GM12878 (cell line): ENCODE data around the gene CCIN. TPM values are rescaled to one million over a fixed set of nuclear protein-coding genes. Genes with fewer than 3 reads are reported as not detected.

Experiments used
- ATAC-seq: fragments of 200-7000 bp; cut with Tn5 transposase; 3 replicates; pipeline ENCODE4 v1.9.1; 2020; ENCODE audit warnings: mild to moderate bottlenecking, moderate library complexity
- BruUV-seq: library from RNA; stranded (reverse); fragments of 400-500 nt; replicated peaks from 2 replicates; lab custom pipeline; 2021; lab: Mats Ljungman, UMichigan
- CTCF ChIA-PET: fragments of 300-600 bp; sonication (Branson Sonifier 250); formaldehyde crosslinking; extraction: SDS; loops from one replicate; lab custom pipeline; 2021; ENCODE audit warnings: inconsistent platforms; lab: Yijun Ruan, JAX
- POLR2A ChIA-PET: fragments of 350-600 bp; formaldehyde crosslinking; extraction: SDS; loops from one replicate; lab custom pipeline; 2021; ENCODE audit warnings: inconsistent platforms; lab: Charles Lee
- RAD21 ChIA-PET: fragments of 300-600 bp; sonication (Branson Sonifier 250); formaldehyde crosslinking; loops from one replicate; lab custom pipeline; 2023; ENCODE audit warnings: antibody characterized with exemption; ENCODE audit not compliant: unreplicated experiment; lab: Charles Lee
- SMC1A ChIA-PET: fragments of 300-600 bp; sonication (Branson Sonifier 250); formaldehyde crosslinking; loops from one replicate; lab custom pipeline; 2023; ENCODE audit not compliant: unreplicated experiment, uncharacterized antibody; lab: Charles Lee
- DNase-seq: peaks from one replicate; pipeline ENCODE4 v3.0.0-alpha.2; 2011; ENCODE audit warnings: low read depth, low spot score
- FAIRE-seq: peaks from 3 replicates; lab custom pipeline; 2011; peaks lifted over from hg19 to GRCh38; lab: Jason Lieb, UNC
- H2AFZ ChIP-seq: 2 replicates; pipeline ENCODE4 v1.6.0; 2011; ENCODE audit warnings: low read depth, low read length, control low read depth; ENCODE audit not compliant: control insufficient read depth
- H3K27ac ChIP-seq: 2 replicates; pipeline ENCODE4 v1.5.1; 2011; ENCODE audit warnings: control low read depth; ENCODE audit not compliant: control insufficient read depth, insufficient read depth
- H3K27me3 ChIP-seq, 2 experiments: replicated peaks in 1 of 2; 2 replicates each; pipeline versions ENCODE4 v1.6.0 to v1.6.1; 2011; ENCODE audit warnings: low read length in 1 of 2; ENCODE audit not compliant: control insufficient read depth in 2 of 2, insufficient read depth in 2 of 2
- H3K36me3 ChIP-seq, 2 experiments: 2 replicates each; pipeline ENCODE4 v1.5.1; 2011; ENCODE audit warnings: low read length in 1 of 2; ENCODE audit not compliant: control insufficient read depth in 2 of 2, insufficient read depth in 2 of 2
- H3K4me1 ChIP-seq: 2 replicates; pipeline ENCODE4 v1.6.1; 2011; ENCODE audit warnings: mild to moderate bottlenecking, low read length, moderate library complexity, mixed read lengths; ENCODE audit not compliant: control insufficient read depth, insufficient read depth
- H3K4me2 ChIP-seq: 2 replicates; pipeline ENCODE4 v1.6.0; 2011; ENCODE audit warnings: control low read depth; ENCODE audit not compliant: control insufficient read depth, insufficient read depth
- H3K4me3 ChIP-seq: fragments of 200-600 bp; sonication (generic); 2 replicates; pipeline ENCODE4 v1.5.1; 2016
- H3K79me2 ChIP-seq: 2 replicates; pipeline ENCODE4 v1.6.0; 2011; ENCODE audit warnings: low read length; ENCODE audit not compliant: control insufficient read depth, insufficient read depth
- H3K9ac ChIP-seq: 2 replicates; pipeline ENCODE4 v1.8.0; 2011; ENCODE audit warnings: low read length, control low read depth, mixed read lengths; ENCODE audit not compliant: control insufficient read depth, insufficient read depth
- H3K9me3 ChIP-seq: replicated peaks from 3 replicates; pipeline ENCODE4 v1.5.1; 2011; ENCODE audit warnings: mild to moderate bottlenecking, low read length; ENCODE audit not compliant: control insufficient read depth, insufficient read depth
- H4K20me1 ChIP-seq: 2 replicates; pipeline ENCODE4 v1.6.0; 2011; ENCODE audit not compliant: control insufficient read depth, insufficient read depth
- CBFB ChIP-seq: IDR thresholded peaks from 2 replicates; pipeline ENCODE4 v1.6.1; 2016; ENCODE audit warnings: antibody characterized with exemption, low read depth
- ETV6 ChIP-seq, 2 experiments: fragments of 450-650 bp in 1 of 2; IDR thresholded peaks in 1 of 2; conservative IDR thresholded peaks in 1 of 2; 2 replicates each; pipeline ENCODE4 v1.6.1; 2014; ENCODE audit warnings: antibody characterized with exemption in 1 of 2, borderline replicate concordance in 1 of 2, low read depth in 1 of 2, mild to moderate bottlenecking in 1 of 2, moderate library complexity in 1 of 2
- FOS ChIP-seq: IDR thresholded peaks from 3 replicates; pipeline ENCODE4 v1.6.1; 2011; ENCODE audit warnings: borderline replicate concordance; ENCODE audit not compliant: insufficient read length; ENCODE audit errors: extremely low read depth
- KLF5 ChIP-seq: fragments of 450-650 bp; IDR thresholded peaks from 2 replicates; pipeline ENCODE4 v1.6.1; 2014; ENCODE audit warnings: mild to moderate bottlenecking; ENCODE audit not compliant: partially characterized antibody
- MYC ChIP-seq: IDR thresholded peaks from 2 replicates; pipeline ENCODE4 v1.6.1; 2011; ENCODE audit warnings: mild to moderate bottlenecking, low read length, moderate library complexity, inconsistent platforms; ENCODE audit not compliant: insufficient read depth, insufficient replicate concordance, insufficient read length, severe bottlenecking
- PAX5 ChIP-seq: IDR thresholded peaks from 2 replicates; pipeline ENCODE4 v1.6.1; 2011; ENCODE audit warnings: low read depth, low read length, borderline replicate concordance
- POLR2A ChIP-seq: IDR thresholded peaks from 2 replicates; pipeline ENCODE4 v1.6.1; 2011; ENCODE audit warnings: low read depth, mild to moderate bottlenecking, low read length
- RAD21 ChIP-seq: IDR thresholded peaks from 2 replicates; pipeline ENCODE4 v1.6.1; 2011; ENCODE audit warnings: mild to moderate bottlenecking, low read depth, low read length, moderate library complexity; ENCODE audit not compliant: insufficient read depth
- RB1 ChIP-seq: fragments of 450-650 bp; formaldehyde crosslinking; IDR thresholded peaks from 2 replicates; pipeline ENCODE4 v1.6.1; 2017; ENCODE audit warnings: mild to moderate bottlenecking, borderline replicate concordance
- SP1 ChIP-seq: IDR thresholded peaks from one replicate; pipeline ENCODE4 v1.6.1; 2011; ENCODE audit warnings: low read depth, low read length
- YBX1 ChIP-seq: fragments of 450-650 bp; IDR thresholded peaks from 2 replicates; pipeline ENCODE4 v1.6.1; 2016; ENCODE audit warnings: antibody characterized with exemption
- YY1 ChIP-seq: IDR thresholded peaks from 2 replicates; pipeline ENCODE4 v1.6.1; 2011; ENCODE audit warnings: low read depth, mild to moderate bottlenecking, low read length
- ZNF217 ChIP-seq: fragments of 450-650 bp; IDR thresholded peaks from 2 replicates; pipeline ENCODE4 v1.6.1; 2017; ENCODE audit warnings: antibody characterized with exemption, mild to moderate bottlenecking
- WGBS: methylation state at CpG from one replicate; pipeline ENCODE4 v1.1.6; 2016; ENCODE audit warnings: low lambda C conversion rate; ENCODE audit not compliant: insufficient replicate concordance, insufficient coverage; ENCODE audit errors: missing lambda C conversion rate; 5-methylcytosine and 5-hydroxymethylcytosine counted together
- in situ Hi-C: fragments of 300-500 bp; cut with MboI; formaldehyde crosslinking; loops from 9 replicates; pipeline ENCODE4 v1.14.3; 2018; ENCODE audit warnings: mixed read lengths
- intact Hi-C: fragments of 100-400 bp; cut with micrococcal nuclease; formaldehyde crosslinking; loops from one replicate; pipeline ENCODE4 v1.14.2; 2022; ENCODE audit not compliant: unreplicated experiment
- polyA plus RNA-seq, 11 experiments: library from polyadenylated mRNA; depleted of rRNA in 4 of 11; unstranded in 6 of 11; stranded (reverse) in 5 of 11; fragments of >200 nt; fragmentation: Nextera tagmentation in 4 of 11; fragmentation: Illumina TruSeq in 1 of 11; extraction: Ambion mirVana in 4 of 11; extraction: Trizol in 1 of 11; gene quantifications; 1 replicate in 1 of 11; 2 replicates in 10 of 11; pipeline versions ENCODE4 v1.2.1 to v1.2.3, GENCODE V29; 2011 to 2016; ENCODE audit warnings: inconsistent platforms in 2 of 11, missing spikeins in 2 of 11, low read depth in 1 of 11
- total RNA-seq, 4 experiments: library from RNA; depleted of rRNA in 3 of 4; stranded (reverse); fragments of >200 nt in 3 of 4; fragmentation: Illumina TruSeq in 1 of 4; extraction: Trizol in 1 of 4; gene quantifications; 2 replicates each; pipeline versions ENCODE4 v1.2.1 to v1.2.3, GENCODE V29; 2013 to 2021
- TF ChIP-seq, protein P1 (sequence below): fragments of 450-650 bp; IDR thresholded peaks from 2 replicates; pipeline ENCODE4 v1.6.1; 2018; ENCODE audit warnings: borderline replicate concordance, mild to moderate bottlenecking; ENCODE audit not compliant: partially characterized antibody
- TF ChIP-seq, protein P2 (sequence below): IDR thresholded peaks from 2 replicates; pipeline ENCODE4 v1.6.1; 2012; ENCODE audit warnings: low read depth, low read length, improper control_type of control experiment
- TF ChIP-seq, protein P3 (sequence below): fragments of 450-650 bp; IDR thresholded peaks from 2 replicates; pipeline ENCODE4 v1.6.1; 2016; ENCODE audit warnings: mild to moderate bottlenecking

The CCIN gene
- total and polyA plus RNA-seq, 10 of the 15 experiments (the other 5 are each of a cell fraction or from before 2014, with no cell fraction given), result not detected

DNA sequence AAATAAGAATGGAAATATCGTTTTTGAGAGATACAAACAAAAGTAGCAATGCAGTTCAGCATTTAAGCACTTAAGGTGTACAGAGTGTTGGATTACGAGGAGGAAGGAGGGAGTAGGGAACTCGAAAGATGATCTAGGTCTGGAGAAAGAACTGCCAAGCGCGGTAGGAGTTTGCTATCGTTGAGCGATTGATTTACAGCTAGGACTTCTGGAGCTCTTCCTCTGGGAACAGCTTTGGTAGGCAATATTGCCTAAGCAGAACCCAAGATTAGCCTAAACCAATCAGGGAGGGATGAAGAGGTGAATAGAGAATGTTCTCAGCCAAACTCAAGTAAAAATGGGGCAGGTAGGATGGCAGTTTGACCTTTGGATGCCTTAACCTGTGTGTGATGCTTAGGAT is 22.5 kb downstream of the CCIN start (continued):
- TF ChIP-seq YY1, result no peak
- no peak for TF ChIP-seq RAD21

DNA sequence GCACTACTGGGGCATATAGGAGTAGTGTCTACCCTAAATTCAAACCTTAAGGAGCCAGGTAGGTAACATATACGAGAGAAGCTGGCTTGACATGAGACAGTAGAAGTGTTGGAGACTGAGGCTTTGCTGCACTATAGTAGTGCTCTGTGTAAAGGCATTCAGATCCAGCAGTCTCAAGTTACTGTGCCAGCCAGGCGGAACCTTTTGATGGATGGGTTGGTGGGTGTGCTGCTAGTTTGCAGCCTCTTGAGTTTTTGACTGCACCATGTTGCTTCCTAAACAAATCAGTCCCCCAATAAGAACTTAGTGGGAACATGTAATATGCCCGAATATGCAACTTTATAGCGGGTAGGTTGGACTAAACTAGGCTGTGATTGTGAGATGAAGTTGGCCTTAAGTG is 23.0 kb downstream of the CCIN start:
- DNase-seq (no peak), ATAC-seq (no peak), FAIRE-seq (no peak)
- RAD21 ChIA-PET, result no interaction called here
- Histone ChIP-seq H3K79me2 (peaks cover 52% of the 10 kb centered on the region), H3K4me1 (peaks cover 11% of the 10 kb centered on the region), H3K4me3 (peak overlapping the region; percentile 86), H3K9me3 (no peaks in the 10 kb centered on the region), H3K4me2 (peak overlapping the region; percentile 87), H4K20me1 (peaks cover 8% of the 10 kb centered on the region; the same call in 1 of the 2 replicates), H3K27ac (no peak overlapping the region), H3K9ac (peak overlapping the region; percentile 96), H3K27me3 (no peaks in the 10 kb centered on the region), H3K36me3 (peaks cover 0 to 11% of the 10 kb centered on the region in 2 experiments; a peak in 2 of 4 replicates), H2AFZ (no peak overlapping the region)
- SMC1A ChIA-PET, result interaction anchor here (1.0 to 1.9 kb wide), 4 partner anchors 9 to 791 kb away, joined by 3 to 6 read pairs (median 3); no protein-coding TSS in a partner anchor
- in situ Hi-C loops (no loop called here), intact Hi-C loops (loop anchor here (5.0 kb wide), 2 partner anchors 65 to 135 kb away; partner anchors contain the start of gene GNE)
- TF ChIP-seq SP1 (no peak), YBX1 (no peak), ETV6 (conservative IDR thresholded peaks at IDR 0.05 in 1 of 2, IDR thresholded peaks at IDR 0.05 in 1 of 2; ENCODE audit: borderline replicate concordance in 1 of 2, low read depth in 1 of 2) (no peak), MYC (no peak), KLF5 (no peak), CBFB (no peak), POLR2A (peak; percentile 15; the same call in 1 of the 2 replicates), ZNF217 (no peak), RB1 (no peak), PAX5 (peak; percentile 54; the same call in 1 of the 2 replicates), FOS (no peak)
- TF ChIP-seq, protein P1, sequence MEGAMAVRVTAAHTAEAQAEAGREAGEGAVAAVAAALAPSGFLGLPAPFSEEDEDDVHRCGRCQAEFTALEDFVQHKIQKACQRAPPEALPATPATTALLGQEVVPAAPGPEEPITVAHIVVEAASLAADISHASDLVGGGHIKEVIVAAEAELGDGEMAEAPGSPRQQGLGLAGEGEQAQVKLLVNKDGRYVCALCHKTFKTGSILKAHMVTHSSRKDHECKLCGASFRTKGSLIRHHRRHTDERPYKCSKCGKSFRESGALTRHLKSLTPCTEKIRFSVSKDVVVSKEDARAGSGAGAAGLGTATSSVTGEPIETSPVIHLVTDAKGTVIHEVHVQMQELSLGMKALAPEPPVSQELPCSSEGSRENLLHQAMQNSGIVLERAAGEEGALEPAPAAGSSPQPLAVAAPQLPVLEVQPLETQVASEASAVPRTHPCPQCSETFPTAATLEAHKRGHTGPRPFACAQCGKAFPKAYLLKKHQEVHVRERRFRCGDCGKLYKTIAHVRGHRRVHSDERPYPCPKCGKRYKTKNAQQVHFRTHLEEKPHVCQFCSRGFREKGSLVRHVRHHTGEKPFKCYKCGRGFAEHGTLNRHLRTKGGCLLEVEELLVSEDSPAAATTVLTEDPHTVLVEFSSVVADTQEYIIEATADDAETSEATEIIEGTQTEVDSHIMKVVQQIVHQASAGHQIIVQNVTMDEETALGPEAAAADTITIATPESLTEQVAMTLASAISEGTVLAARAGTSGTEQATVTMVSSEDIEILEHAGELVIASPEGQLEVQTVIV, result no peak
- TF ChIP-seq, protein P2, sequence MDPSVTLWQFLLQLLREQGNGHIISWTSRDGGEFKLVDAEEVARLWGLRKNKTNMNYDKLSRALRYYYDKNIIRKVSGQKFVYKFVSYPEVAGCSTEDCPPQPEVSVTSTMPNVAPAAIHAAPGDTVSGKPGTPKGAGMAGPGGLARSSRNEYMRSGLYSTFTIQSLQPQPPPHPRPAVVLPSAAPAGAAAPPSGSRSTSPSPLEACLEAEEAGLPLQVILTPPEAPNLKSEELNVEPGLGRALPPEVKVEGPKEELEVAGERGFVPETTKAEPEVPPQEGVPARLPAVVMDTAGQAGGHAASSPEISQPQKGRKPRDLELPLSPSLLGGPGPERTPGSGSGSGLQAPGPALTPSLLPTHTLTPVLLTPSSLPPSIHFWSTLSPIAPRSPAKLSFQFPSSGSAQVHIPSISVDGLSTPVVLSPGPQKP, result no peak
- TF ChIP-seq, protein P3, sequence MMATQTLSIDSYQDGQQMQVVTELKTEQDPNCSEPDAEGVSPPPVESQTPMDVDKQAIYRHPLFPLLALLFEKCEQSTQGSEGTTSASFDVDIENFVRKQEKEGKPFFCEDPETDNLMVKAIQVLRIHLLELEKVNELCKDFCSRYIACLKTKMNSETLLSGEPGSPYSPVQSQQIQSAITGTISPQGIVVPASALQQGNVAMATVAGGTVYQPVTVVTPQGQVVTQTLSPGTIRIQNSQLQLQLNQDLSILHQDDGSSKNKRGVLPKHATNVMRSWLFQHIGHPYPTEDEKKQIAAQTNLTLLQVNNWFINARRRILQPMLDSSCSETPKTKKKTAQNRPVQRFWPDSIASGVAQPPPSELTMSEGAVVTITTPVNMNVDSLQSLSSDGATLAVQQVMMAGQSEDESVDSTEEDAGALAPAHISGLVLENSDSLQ, result peak; percentile 15; the same call in 1 of the 2 replicates
- WGBS, result 28% methylated on average over 4 of the region's 4 CpGs
- POLR2A ChIA-PET, result no interaction called here
- CTCF ChIA-PET, result interaction anchor here (0.8 to 3.8 kb wide), 6 partner anchors 9 to 216 kb away, joined by 3 to 40 read pairs (median 8); no protein-coding TSS in a partner anchor
- no TSS peak for BruUV-seq
